WI38 (cell line): Measurements from ENCODE around the gene ZMYM2.

Experiments used
- H3K4me3 ChIP-seq: 2 replicates; pipeline ENCODE4 v1.5.1; 2011; ENCODE audit warnings: low read depth, mild to moderate bottlenecking, control low read depth, low read length
- TF ChIP-seq, protein P1 (sequence below): IDR thresholded peaks from 2 replicates; pipeline ENCODE4 v1.5.1; 2012; ENCODE audit warnings: low read depth, mild to moderate bottlenecking, control low read depth, low read length

The ZMYM2 gene

DNA sequence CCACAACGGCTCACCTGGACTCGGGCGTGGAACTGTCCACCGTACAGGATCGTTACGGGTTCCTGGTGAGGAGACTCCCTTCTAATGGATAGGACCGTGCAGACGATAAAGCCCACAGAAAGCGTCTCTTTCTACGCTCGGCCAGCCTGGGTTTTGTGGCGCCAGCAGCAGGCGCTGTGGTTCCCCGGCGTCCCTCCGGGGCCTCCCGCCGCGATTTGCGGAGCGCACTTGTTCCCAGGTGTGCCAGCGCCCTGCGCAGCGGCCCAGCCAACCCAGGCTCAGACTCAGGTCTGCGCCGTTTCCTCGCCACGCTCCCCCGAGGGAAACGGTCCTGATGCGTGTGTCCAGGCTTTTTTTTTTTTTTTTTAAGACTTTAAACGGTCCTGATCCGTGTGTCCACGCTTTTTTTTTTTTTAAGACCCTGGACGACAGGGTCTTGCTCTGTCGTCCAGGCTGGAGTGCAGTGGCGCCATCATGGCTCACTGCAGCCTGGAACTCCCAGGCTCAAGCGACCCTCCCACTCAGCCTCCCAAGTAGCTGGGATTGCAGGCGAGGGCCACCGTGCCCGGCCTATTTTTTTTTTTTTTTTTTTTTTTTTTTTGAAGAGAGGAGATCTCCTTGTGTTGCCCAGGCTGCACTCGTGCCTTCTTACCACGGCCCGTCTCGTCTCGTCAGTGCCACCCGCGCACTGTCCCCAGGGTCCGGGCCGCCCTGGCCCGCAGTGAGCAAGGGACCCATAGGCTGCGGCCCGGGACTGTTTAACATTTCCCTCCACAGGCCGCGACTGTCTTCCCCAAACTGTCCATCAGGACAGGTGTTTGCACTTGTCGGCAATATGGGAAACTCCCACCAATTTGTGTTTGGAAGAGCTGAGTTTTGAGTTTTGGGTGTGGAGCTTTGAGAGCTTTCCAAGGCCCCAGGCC, 178.5 kb downstream of the ZMYM2 start:
- H3K4me3 ChIP-seq = no peak overlapping the region
- TF ChIP-seq, protein P1, sequence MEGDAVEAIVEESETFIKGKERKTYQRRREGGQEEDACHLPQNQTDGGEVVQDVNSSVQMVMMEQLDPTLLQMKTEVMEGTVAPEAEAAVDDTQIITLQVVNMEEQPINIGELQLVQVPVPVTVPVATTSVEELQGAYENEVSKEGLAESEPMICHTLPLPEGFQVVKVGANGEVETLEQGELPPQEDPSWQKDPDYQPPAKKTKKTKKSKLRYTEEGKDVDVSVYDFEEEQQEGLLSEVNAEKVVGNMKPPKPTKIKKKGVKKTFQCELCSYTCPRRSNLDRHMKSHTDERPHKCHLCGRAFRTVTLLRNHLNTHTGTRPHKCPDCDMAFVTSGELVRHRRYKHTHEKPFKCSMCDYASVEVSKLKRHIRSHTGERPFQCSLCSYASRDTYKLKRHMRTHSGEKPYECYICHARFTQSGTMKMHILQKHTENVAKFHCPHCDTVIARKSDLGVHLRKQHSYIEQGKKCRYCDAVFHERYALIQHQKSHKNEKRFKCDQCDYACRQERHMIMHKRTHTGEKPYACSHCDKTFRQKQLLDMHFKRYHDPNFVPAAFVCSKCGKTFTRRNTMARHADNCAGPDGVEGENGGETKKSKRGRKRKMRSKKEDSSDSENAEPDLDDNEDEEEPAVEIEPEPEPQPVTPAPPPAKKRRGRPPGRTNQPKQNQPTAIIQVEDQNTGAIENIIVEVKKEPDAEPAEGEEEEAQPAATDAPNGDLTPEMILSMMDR = peak; percentile 31; the same call in 1 of the 2 replicates

DNA sequence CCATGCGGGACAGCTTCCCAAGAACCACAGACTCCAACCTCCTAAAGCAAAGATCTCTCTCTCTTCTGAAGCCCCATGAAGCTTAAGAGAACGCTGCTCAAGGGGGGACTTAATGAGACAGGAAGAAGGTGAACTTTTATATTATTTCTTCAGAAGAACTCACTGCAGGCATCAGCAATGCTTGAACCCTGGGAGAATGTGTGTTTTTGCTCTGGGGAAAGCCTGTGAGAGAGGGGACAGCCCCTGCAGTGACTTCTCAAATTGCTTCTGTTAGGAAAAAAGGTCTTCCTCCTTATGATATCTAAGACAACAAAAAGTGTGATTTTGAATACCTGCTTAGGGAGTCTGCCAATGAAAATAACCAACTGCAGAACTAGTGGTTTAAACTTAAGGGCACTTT, 179.3 kb downstream of the ZMYM2 start:
- TF ChIP-seq, protein P1 = no peak

DNA sequence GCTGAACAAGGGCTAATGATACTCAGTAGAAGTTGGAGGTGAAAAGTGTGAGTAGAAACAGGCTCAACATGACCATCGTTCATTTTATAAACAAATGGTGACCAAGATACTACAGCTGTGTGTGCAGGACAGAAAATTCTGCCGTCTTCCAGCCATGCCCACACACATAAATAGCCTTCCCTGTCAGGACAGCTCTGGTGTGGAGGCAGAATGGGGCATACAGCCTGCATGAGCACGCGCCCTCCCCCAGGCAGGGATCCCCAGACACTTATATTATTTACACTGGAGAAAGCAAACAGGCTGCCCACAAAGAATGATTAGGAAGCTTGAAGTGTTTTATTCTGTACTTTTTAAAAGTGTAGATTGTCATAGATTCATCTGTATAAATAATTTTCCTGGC, 182.0 kb downstream of the ZMYM2 start:
- H3K4me3 ChIP-seq = no peak overlapping the region
- TF ChIP-seq, protein P1 = no peak

More for the DNA sequence above, 179.3 kb downstream of the ZMYM2 start:
- no peak overlapping the region for H3K4me3 ChIP-seq
